GM13976 (cell line): ENCODE results near the gene DCAF4L1.

Experiments
- DNase-seq: peaks from one replicate; pipeline ENCODE4 v3.0.0; 2012; ENCODE audit warnings: low spot score
- in situ Hi-C: fragments of 300-500 bp; cut with MboI; formaldehyde crosslinking; loops from one replicate; pipeline ENCODE4 v1.12.0; 2022; ENCODE audit warnings: low sequenced_read_pairs, mixed read lengths, inconsistent platforms; ENCODE audit not compliant: unreplicated experiment
- TF ChIP-seq, protein P1 (sequence below): IDR thresholded peaks from 2 replicates; pipeline ENCODE4 v1.5.1; 2012; ENCODE audit warnings: borderline replicate concordance, mild to moderate bottlenecking; ENCODE audit not compliant: insufficient read depth; ENCODE audit errors: extremely low read depth, missing control alignments, control extremely low read depth

Gene DCAF4L1

DNA sequence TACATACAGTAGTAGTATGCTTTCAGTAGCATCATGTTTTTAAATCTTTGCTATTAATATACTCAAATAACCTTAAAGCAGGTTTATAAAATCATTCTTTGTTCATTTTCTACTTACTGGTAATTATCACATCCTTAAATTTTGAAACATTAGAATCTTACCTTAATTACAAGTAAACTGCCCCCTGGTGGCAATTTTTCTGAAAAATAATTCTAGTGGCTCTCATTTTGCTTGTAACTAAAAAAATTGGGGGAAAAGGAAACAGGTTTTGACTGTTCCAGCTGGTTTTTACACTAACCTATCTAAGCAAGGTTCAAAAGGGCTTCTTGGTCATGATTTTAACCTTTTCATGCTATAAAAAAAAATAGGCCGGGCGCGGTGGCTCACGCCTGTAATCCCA is 18.5 kb upstream of the DCAF4L1 start:
- DNase-seq: no peak
- TF ChIP-seq, protein P1, sequence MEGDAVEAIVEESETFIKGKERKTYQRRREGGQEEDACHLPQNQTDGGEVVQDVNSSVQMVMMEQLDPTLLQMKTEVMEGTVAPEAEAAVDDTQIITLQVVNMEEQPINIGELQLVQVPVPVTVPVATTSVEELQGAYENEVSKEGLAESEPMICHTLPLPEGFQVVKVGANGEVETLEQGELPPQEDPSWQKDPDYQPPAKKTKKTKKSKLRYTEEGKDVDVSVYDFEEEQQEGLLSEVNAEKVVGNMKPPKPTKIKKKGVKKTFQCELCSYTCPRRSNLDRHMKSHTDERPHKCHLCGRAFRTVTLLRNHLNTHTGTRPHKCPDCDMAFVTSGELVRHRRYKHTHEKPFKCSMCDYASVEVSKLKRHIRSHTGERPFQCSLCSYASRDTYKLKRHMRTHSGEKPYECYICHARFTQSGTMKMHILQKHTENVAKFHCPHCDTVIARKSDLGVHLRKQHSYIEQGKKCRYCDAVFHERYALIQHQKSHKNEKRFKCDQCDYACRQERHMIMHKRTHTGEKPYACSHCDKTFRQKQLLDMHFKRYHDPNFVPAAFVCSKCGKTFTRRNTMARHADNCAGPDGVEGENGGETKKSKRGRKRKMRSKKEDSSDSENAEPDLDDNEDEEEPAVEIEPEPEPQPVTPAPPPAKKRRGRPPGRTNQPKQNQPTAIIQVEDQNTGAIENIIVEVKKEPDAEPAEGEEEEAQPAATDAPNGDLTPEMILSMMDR: peak; percentile 18
- in situ Hi-C loops: loop anchor here (25.0 kb wide), 1 partner anchor 324 kb away; no protein-coding TSS in a partner anchor

DNA sequence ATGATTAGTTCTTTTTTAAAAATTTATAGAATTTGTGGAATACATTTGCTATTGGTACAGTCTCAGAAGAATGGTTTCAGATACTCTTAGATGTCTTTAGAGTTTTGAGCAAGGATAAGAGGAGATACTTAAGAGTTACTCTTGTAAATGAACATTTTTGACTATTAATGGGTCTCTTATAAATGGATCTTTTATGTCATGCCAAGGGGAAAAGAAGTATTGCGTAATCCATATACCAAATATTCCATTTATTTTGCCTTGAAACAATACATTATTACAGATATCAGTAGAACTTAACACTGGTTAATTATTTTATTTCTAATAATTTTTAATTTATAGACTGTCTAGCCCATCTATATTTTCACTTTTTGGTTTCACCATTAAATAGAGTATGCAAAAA is 17.2 kb upstream of the DCAF4L1 start:
- in situ Hi-C loops: loop anchor here (25.0 kb wide), 1 partner anchor 323 kb away; no protein-coding TSS in a partner anchor

DNA sequence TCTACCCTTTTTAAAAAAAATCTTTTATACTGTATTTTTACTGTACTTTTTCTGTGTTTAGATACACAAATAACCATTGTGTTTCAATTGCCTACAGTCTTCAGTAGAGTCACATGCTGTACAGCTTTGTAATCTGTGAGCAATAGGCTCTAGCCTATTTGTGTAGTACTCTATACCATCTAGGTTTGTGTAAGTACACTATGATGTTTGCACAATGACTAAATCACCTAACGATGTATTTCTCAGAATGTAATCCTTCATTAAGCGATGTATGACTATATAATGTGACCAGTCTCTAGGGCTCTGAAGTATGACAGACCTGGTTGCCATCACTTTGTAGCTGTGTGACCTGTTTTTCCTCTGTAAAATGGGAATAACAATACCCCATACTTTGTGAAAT is 14.2 kb upstream of the DCAF4L1 start:
- in situ Hi-C loops: loop anchor here (25.0 kb wide), 1 partner anchor 320 kb away; no protein-coding TSS in a partner anchor
- TF ChIP-seq, protein P1: no peak
- no peak for DNase-seq

More for the DNA sequence above, 17.2 kb upstream of the DCAF4L1 start:
- TF ChIP-seq, protein P1: no peak
- no peak for DNase-seq

DNA sequence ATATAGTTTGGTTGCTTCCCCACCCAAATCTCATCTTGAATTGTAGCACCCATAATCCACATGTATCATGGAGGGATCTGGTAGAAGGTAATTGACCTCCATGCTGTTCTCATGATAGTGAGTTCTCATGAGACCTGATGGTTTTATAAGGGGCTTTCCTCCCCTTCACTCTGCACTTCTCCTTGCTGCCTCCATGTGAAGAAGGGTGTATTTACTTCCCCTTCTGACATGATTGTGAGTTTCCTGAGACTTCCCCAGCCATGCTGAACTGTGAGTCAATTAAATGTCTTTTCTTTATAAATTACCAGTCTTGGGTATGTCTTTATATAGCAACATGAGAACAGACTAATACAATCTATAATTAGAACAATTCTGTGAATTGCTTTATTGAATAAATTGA is 11.9 kb upstream of the DCAF4L1 start:
- TF ChIP-seq, protein P1: no peak
- in situ Hi-C loops: loop anchor here (25.0 kb wide), 1 partner anchor 318 kb away; no protein-coding TSS in a partner anchor

DNA sequence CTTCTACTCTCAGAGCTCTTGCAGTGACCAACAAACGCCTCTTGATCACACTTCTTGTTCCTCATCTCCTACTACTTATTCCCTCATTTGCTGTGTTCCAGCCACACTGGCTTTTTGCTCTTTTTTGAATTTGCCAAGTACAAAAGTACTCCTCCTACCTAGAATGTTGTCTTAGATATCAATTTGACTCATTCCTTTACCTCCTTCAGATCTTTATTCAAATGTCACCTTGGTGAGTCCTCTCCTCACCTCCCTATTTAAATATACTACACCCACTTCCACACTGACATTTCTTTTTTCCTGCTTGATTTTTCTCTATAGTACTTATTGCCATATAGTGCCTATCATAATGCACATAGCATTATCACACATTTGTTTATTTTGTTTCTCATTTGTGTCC is 6.2 kb upstream of the DCAF4L1 start:
- in situ Hi-C loops: loop anchor here (25.0 kb wide), 1 partner anchor 537 kb away; no protein-coding TSS in a partner anchor
- DNase-seq: no peak
- TF ChIP-seq, protein P1: no peak

More for the DNA sequence above, 11.9 kb upstream of the DCAF4L1 start:
- DNase-seq: no peak

DNA sequence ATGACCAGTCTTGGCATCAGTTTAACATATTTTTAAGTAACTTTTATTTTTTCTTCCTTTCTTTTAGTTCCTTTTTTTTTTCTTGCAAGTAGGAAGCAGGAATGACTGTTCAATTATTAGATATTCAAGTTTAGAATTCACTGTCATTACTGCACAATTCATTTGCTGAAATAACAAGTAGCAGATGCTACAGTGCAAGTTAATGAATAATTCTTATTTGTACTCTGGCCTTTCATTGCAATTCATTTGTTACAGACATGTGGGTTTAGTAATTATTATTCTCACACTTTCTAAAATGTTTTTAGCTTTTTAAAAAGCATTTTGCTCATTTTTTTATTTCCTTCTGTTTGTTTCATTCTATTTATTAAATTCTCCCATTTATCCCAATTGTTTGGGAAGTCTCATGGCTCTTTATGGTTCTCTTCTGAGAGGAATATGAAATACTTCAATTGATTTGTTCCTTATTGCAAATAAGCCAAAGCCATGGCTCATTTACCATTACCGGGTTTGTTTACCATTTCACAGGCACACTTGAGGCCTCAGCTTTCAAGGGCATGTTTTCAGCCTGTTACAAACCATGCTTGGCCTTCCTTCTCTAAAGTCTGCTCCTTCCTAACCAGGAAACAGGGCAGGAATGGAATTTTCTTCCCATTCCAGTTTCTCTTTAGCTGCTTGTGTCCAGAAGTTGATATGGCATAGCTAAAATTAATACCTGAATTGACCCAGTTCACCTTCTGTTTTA is 4.6 kb upstream of the DCAF4L1 start:
- TF ChIP-seq, protein P1: no peak
- in situ Hi-C loops: loop anchor here (25.0 kb wide), 1 partner anchor 535 kb away; no protein-coding TSS in a partner anchor
- no peak for DNase-seq
